ENCODE results near the gene RAB39B. TPM values are rescaled to one million over a fixed set of nuclear protein-coding genes. Genes with fewer than 3 reads are reported as not detected.
A peak's percentile ranks its signal among the peaks of the same experiment; 100 is the strongest.

The RAB39B gene
- total RNA-seq, 1 experiment from 2014 or later: 8.0 TPM

DNA sequence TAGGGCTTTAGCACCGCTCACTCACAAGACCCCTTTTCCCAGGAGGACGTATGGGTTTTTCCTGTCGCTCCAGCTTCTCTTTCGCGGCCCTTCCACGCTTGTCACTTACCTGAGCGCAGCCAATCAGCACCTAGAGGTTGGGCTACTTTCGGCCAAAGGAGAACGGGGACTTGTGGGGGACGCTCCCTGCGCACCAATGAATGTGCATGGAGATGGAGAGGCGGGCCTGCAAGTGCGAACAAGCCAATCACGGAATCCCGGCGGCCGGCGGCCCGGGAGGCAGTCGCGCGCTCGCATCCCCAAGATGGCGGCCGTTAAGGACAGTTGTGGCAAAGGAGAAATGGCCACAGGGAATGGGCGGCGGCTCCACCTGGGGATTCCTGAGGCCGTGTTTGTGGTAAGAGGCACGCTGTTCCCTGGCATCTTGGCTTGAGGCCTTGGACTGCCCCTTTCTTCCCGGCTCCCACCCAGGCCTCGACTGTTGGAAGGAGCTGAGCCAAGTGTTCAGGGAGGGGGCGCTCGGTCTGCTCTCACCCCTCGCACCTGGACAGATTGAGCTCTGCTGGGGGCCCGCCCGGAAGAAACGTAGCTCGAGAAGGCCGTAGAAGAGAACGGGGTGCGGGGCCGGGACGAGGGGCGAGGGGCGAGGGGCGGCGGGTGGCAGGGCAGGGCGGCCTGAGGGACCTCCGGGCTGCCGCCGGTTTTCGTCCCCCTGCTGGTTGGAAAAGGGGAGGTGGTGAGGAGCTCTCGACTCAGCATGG lies 47.9 kb downstream of the RAB39B start, which contains the start of gene VBP1:
Gene VBP1, plus strand, starts transcription at position 282 of the 761 bp plus-strand sequence. Its CDS starts 23 bp downstream, at position 305.
- POLR2A ChIA-PET: interaction anchor here (1.0 kb wide), 1 partner anchor 454 kb away, joined by 3 read pairs; no protein-coding TSS in a partner anchor

DNA sequence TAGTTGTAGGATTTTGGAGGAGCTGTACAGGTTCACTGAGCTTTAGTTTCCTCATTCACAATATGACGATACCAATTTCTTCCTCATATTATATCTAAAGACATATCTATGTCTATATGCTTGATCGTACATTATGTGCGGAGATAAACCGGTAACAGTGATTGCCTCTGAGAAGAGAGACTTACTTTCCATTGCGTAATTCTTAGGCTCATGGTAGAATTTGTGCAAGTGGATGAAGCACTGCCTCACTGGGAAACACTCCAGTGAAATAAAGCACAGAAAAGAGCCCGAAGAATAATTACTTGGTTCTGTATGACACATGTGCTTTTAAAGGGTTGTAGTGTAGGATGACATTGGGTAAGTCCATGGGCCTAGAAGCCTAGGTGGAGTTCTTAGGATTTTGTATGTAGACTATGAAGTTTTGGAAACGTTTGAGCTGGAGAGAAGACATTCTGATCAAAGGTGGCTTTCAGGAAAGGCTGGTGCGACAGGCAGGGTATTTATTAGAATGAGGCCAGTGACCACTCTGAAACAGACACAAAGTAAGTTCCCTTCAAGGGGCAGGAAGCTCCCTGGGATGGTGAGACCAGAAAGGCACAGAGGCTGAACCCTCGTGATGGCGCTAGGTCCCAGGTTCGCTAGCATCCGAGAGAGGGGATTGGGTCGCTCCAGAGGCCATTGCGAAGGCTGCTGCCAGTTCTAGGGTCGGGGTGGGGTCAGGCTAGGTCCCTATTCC lies 48.7 kb downstream of the RAB39B start:
- peaks cover 18% of the 10 kb centered on the region for H3K27me3 Mint-ChIP-seq (ENCODE audit: low read depth)
- ATAC-seq (no peak), DNase-seq (ENCODE audit: low spot score) (no peak)
- ChIA-PET POLR2A (interaction anchor here (1.0 kb wide), 1 partner anchor 454 kb away, joined by 3 read pairs; no protein-coding TSS in a partner anchor), CTCF (interaction anchor here (0.6 to 1.7 kb wide), 9 partner anchors 9 to 299 kb away, joined by 3 to 8 read pairs (median 4); no protein-coding TSS in a partner anchor)
- peaks cover 4% of the 10 kb centered on the region; the same call in 1 of the 2 replicates for H3K36me3 Mint-ChIP-seq
- TF ChIP-seq ELF4 (CRISPR knock-in tag; IDR thresholded peaks at IDR 0.05; ENCODE audit: low read depth): no peak
- TF ChIP-seq FOXP4 (CRISPR knock-in tag; IDR thresholded peaks at IDR 0.05): no peak
- no peak for TF ChIP-seq GRHL2 (CRISPR knock-in tag; IDR thresholded peaks at IDR 0.05; ENCODE audit: insufficient replicate concordance, severe bottlenecking)
- TF ChIP-seq E2F5 (CRISPR knock-in tag; IDR thresholded peaks at IDR 0.05): no peak
- TF ChIP-seq, protein P1, sequence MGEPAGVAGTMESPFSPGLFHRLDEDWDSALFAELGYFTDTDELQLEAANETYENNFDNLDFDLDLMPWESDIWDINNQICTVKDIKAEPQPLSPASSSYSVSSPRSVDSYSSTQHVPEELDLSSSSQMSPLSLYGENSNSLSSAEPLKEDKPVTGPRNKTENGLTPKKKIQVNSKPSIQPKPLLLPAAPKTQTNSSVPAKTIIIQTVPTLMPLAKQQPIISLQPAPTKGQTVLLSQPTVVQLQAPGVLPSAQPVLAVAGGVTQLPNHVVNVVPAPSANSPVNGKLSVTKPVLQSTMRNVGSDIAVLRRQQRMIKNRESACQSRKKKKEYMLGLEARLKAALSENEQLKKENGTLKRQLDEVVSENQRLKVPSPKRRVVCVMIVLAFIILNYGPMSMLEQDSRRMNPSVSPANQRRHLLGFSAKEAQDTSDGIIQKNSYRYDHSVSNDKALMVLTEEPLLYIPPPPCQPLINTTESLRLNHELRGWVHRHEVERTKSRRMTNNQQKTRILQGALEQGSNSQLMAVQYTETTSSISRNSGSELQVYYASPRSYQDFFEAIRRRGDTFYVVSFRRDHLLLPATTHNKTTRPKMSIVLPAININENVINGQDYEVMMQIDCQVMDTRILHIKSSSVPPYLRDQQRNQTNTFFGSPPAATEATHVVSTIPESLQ (CRISPR knock-in tag; IDR thresholded peaks at IDR 0.05): no peak
- H3K27ac Mint-ChIP-seq: peak overlapping the region; percentile 53; the same call in 1 of the 2 replicates
- no peaks in the 10 kb centered on the region for H3K9me3 Mint-ChIP-seq
- peak overlapping the region; percentile 97 for H3K4me3 Mint-ChIP-seq
- peaks cover 14% of the 10 kb centered on the region for H3K4me1 Mint-ChIP-seq

More for the DNA sequence above, 47.9 kb downstream of the RAB39B start, which contains the start of gene VBP1:
- peak within 1 kb of the TSS; percentile 92 for H3K27ac Mint-ChIP-seq
- DNase-seq (ENCODE audit: low spot score) (peak; percentile 82), ATAC-seq (peak; percentile 99)
- no peaks in the 10 kb centered on the region for H3K9me3 Mint-ChIP-seq
- H3K36me3 Mint-ChIP-seq: peaks cover 7% of the 10 kb centered on the region
- H3K27me3 Mint-ChIP-seq (ENCODE audit: low read depth): peaks cover 13% of the 10 kb centered on the region
- peaks cover 14% of the 10 kb centered on the region for H3K4me1 Mint-ChIP-seq
- H3K4me3 Mint-ChIP-seq: peak within 1 kb of the TSS; percentile 97
- CTCF ChIA-PET: interaction anchor here (1.0 to 1.7 kb wide), 9 partner anchors 8 to 299 kb away, joined by 3 to 8 read pairs (median 4); no protein-coding TSS in a partner anchor
- TF ChIP-seq SMAD4 (CRISPR knock-in tag; IDR thresholded peaks at IDR 0.05) (no peak), NFYB (CRISPR knock-in tag; conservative IDR thresholded peaks at IDR 0.05; ENCODE audit: low read depth) (peak; percentile 91)

DNA sequence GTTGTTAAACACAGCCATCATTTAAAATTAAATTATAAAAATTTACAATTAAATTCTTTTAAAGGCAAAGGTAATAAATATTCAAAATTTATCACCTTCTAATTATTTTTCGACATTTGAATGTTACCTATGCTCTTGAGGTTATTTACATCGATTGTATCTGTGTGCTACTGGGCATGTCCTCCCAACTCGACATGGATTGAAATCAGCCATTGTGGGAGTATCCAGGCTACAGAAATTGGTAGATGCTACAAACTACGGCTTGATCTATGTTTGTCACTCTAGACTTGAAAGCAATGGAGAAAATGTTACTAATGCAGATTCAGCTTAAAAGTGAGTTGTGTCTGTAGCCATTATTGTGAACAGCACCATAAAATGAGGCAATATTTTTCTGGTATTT lies 50.6 kb downstream of the RAB39B start:
- H3K9me3 Mint-ChIP-seq: no peaks in the 10 kb centered on the region
- no peak overlapping the region for H3K4me3 Mint-ChIP-seq
- CTCF ChIA-PET: no interaction called here
- POLR2A ChIA-PET: no interaction called here
- ATAC-seq (no peak), DNase-seq (ENCODE audit: low spot score) (no peak)
- no peak overlapping the region for H3K27ac Mint-ChIP-seq
- no peaks in the 10 kb centered on the region for H3K36me3 Mint-ChIP-seq
- peaks cover 20% of the 10 kb centered on the region for H3K27me3 Mint-ChIP-seq (ENCODE audit: low read depth)
- peaks cover 13% of the 10 kb centered on the region for H3K4me1 Mint-ChIP-seq
- no peak for TF ChIP-seq CTCF (IDR thresholded peaks at IDR 0.05)
- TF ChIP-seq, protein P2, sequence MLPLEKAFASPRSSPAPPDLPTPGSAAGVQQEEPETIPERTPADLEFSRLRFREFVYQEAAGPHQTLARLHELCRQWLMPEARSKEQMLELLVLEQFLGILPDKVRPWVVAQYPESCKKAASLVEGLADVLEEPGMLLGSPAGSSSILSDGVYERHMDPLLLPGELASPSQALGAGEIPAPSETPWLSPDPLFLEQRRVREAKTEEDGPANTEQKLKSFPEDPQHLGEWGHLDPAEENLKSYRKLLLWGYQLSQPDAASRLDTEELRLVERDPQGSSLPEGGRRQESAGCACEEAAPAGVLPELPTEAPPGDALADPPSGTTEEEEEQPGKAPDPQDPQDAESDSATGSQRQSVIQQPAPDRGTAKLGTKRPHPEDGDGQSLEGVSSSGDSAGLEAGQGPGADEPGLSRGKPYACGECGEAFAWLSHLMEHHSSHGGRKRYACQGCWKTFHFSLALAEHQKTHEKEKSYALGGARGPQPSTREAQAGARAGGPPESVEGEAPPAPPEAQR (CRISPR knock-in tag; IDR thresholded peaks at IDR 0.05): no peak
- TF ChIP-seq ARID4B (CRISPR knock-in tag; IDR thresholded peaks at IDR 0.05; ENCODE audit: borderline replicate concordance): no peak
- TF ChIP-seq E2F5 (CRISPR knock-in tag; IDR thresholded peaks at IDR 0.05): no peak

All from WTC11 (cell line).